HL-60/S4 treated with retinoic acid at 250 ng/mL for 4 days and 3 days (cell line): Measurements from ENCODE around the gene RHOBTB3.
"Not testable (repeated sequence)": the region's sequence is repeated elsewhere in the genome, so short reads cannot be mapped to it uniquely, and the experiment has no call there.

ENCODE experiments used
- in situ Hi-C: fragments of 300-500 bp; cut with MboI; formaldehyde crosslinking; loops from 2 replicates; pipeline ENCODE4 v1.7.0; 2022; ENCODE audit warnings: low sequenced_read_pairs

The RHOBTB3 gene

DNA sequence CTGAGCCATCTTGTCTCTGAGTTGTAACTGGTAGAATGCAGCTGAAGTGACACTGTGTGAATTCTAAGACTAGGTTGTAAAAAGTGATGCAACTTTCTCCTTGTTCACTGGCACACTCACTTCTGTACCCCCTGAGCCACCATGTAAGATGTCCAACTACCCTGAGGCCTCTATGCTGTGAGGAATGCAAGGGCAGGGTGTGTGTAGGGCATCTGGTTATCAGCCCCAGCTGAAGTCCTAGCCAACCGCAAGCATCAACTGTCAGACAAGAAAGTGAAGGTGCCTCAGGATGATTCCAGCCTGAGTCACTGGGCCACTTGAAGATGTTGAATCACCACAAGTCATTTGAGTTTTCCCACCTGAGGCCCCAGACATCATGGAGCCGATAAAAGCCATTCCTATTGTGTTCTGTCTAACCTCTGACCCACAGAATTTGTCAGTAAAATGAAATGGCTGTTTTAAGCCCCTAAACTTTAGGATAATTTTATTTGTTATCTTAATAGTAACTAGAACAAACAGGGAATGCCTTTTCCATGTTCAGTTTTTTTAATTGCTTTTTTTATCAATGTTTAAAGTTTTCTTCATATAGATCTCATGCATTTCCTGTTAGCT lies 18.7 kb upstream of the RHOBTB3 start:
- in situ Hi-C loops = no loop called here

DNA sequence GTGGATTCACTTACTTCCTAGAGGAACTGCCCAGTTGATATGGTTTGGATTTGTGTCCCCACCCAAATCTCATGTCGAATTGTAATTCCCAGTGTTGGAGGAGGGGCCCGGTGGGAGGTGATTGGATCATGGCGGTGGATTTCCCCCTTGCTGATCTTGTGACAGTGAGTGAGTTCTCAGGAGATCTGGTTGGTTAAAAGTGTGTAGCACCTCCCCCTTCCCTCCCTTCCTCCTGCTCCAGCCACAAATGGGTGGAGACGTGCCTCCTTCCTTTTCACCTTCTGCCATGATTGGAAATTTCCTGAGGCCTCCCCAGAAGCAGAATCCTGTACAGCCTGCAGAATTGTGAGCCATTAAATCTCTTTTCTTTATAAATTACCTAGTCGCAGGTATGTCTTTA lies 17.9 kb upstream of the RHOBTB3 start:
- in situ Hi-C loops = not testable (repeated sequence)

DNA sequence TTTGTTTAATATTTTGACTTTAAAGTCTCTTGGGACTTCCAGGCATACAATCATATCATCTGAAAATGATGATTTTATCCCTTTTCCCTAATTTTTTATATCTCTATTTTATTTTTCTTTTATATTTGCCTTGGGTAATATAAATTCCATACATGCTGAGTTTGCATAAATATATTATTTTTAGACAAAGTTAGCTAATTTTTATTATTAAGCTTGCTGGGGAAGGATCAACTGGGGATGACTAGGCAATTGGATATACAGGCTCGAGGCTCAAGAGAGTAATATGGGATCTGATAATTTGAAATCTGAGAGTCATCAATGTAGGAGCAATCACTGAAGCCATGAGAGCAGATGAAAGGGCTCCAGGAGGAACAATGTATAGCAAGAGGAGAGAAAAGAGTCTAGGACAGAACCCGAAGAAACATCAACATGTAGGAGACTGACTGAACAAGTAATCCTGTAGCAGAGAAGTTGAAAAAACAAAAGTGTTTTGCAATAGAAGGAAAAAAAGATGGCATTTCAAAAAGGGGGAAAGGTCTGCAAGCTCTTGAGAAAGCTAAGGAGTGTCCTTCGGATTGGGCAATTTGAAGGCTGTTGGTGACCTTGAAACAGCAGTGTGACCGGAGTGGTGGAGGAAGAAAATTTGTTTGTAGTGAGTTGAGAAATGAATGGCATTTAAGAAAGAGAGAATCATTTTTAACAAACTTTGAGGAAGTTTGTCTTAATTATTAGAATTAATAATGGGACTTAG lies 17.0 kb upstream of the RHOBTB3 start:
- in situ Hi-C loops = no loop called here

DNA sequence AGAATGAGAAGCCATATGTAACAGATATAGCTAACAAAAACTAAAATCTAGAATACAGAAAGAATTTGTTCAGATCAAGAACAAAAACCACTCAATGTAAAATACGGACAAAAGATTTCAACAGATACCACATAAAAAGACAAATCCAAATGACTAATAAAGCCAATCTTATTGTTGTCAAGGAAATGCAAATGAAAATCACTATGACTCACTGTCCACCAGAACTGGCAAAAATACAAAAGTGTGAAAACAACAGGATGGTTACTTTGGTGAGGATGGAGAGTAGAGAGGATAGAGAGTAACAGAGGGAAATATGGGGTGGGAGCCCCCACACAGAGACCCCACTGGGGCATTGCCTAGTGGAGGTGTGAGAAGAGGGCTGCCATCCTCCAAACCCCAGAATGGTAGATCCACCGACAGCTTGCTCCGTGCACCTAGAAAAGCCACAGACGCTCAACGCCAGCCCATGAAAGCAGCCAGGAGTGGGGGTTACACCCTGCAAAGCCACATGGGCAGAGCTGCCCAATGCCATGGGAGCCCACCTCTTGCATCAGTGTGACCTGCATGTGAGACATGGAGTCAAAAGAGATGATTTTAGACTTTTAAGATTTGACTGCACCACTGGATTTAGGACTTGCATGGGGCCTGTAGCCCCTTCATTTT lies 15.2 kb upstream of the RHOBTB3 start:
- in situ Hi-C loops = no loop called here

DNA sequence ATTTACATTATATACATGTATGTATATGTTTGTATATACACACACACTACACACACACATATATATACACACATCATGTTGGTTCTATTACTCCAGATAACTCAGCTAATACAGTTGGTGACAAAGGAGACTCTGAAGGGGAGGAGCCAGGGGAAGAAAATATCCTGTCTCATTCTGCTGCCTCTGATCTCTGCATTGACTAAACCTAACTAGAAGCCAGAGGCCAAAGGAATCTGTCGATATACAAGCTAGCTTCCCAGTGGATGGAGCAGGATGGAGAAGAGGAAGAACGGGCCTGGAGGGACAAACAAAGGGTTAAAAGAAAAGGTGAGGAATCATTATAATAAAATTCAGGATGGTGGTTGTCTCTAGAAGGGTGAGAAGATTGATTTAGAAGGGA lies 13.7 kb upstream of the RHOBTB3 start:
- in situ Hi-C loops = no loop called here

DNA sequence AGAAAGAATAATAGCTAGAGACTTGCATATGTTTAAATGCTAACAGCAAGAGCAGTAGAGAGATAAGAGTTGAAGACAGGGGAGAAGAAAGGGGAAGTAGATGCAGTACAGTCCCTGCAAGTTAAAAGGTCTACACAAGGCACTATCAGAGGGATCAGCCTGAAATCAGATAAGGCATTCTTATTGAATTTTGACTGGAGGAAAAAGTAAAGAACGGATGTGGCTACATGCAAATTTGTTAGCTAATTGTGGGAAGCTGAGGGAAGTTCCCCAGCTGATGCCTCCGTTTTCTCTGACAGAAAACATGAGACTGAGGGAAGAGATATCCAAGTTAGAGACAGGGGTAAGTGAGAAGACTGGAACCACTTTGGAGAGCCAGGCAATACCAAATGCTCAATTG lies 12.9 kb upstream of the RHOBTB3 start:
- in situ Hi-C loops = no loop called here

DNA sequence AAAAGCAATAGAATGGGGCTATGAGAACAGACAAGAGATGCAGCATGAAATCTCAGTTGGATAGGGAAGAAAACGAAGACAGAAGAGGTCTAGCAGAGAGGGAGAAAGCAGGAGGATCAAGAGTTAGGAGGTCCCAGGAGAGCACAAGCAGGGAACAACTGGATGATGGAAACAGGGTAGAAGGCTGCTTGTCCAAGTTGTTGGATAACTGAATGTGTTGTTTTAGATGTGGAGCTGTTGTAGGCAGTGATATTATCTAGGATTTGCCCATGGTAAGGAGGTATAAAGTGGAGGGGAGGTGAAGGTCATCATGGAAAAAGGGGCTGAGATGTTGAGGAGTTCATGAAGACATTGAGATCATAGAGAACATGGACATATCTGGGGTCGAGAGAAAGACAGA lies 12.4 kb upstream of the RHOBTB3 start:
- in situ Hi-C loops = no loop called here

DNA sequence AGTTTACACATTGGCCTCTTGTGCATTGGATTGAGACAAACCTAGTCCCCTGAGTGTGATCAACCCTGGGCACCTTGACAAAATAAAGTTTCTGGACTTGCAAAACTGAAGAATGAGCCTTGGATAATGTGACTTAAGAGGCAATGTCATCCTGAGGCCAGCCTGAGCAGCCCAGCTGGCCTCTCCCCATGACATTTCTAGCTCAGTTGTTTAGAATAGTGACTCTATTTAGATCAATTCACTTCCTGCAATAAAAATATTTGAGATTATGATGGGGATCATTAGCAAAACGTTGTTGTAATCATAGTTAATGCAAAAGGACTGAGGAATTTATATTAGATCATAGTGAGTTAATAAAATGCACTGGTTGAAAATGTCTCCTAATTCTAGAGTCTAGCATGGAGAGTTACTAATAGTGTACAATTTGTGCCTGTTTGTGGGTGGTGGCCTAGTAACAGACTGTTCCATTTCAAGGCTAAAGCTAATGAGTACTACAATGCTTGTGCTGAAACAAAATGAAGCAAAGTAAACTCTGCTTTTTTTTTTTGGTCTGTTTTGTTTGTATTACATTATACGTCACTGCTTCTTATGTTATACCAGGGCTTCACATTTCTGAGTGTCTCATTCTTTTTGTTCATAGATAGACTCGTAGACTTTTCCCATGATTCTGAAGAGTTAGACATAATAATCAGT lies 10.9 kb upstream of the RHOBTB3 start:
- in situ Hi-C loops = no loop called here

DNA sequence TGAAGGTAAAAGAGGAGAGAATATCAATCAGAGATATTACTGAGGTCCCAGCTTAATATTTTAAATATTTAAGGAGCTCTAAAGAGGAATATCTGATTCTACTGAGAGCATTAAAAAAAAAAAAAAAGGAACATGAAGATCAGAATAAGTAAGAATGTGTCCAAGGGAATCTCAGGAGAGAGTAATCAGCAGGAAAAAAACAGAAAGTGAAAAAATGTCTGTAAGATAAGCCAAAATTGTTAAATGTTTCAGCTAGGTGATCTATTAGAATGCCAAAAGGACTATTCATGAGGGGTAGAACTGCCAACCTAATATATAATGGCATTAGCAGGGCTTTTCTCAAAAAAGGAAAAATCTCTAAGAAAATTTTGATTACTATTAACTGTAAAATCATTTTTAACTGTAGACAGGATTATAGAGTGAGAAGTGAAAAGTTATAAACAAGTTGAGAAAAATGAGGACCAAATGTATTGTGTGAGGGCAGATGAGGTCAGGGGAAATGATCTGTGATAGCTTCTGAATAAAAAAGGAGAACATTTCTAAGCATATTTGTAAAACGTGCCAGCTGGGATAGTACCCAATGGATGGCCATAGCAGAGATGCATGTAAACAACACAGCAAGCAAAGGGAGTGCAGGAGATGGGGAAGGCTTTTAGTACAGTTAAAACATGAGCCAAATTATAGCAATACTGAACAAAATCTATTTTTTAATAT lies 9.4 kb upstream of the RHOBTB3 start:
- in situ Hi-C loops = no loop called here

DNA sequence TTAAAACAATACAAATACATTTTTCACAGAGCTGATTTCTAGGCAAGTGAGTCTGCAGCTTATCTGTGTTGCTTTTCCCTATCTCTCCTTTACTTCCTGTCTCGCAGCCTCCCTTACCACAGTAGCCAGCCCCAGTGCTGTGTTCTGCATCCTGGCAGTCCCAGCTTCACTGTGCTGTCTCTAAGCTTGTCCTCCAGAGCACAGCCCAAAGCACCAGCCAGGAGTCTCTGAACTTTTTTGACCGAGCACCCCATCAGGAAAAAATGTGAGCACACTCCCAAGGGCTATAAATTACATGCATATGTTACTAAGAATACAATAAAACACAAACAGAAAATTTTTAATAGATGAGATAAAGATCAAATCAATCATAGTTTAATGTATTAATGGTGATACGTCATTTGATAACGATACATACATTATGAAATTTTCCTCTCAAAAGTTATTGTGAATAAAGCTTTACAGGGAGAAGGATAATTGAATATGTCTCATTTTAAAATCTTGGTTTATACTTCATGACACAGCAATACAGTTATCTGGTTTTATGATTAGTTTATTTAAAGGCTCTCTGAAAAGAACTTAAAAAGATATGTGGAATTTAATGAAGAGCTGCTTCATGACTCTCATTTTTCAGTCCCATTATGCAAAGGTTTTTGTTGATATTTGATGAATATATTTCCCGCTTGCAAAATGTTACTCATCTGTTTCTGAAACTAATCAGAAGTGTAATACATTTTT lies 7.3 kb upstream of the RHOBTB3 start:
- in situ Hi-C loops = no loop called here

DNA sequence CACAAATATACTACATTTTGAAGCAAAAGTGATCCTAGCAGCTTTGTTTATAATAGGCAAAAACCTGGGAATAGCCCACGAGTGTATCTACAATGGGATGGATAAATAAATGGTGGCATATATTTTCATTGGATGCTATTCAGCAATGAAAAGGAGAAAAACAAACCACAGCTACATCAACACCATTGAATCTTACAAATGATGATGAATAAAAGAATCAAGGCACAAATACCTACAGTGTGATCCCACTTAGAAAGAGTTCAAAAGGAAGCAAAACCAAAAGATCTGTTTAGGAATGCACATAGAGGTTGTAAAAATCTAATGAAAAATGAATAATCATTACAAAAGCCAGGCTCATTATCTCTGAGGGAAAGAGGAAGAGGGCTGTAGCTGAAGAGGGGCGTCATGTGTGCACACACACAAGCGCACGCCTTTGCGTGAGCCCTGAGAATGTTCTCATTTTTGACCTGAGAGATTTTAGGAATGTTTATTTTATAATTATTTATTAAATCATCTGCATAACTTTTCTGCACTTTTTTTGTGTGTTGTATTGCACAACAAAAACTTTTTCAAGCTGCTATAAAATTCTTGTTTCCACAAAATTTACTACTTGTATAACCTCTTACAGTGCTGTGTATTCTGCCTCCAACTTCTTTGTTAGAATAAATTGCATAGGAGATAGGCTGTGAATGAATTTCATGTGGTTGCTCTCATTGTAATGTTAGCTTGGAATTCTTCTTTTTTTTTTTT lies 5.9 kb upstream of the RHOBTB3 start:
- in situ Hi-C loops = no loop called here

DNA sequence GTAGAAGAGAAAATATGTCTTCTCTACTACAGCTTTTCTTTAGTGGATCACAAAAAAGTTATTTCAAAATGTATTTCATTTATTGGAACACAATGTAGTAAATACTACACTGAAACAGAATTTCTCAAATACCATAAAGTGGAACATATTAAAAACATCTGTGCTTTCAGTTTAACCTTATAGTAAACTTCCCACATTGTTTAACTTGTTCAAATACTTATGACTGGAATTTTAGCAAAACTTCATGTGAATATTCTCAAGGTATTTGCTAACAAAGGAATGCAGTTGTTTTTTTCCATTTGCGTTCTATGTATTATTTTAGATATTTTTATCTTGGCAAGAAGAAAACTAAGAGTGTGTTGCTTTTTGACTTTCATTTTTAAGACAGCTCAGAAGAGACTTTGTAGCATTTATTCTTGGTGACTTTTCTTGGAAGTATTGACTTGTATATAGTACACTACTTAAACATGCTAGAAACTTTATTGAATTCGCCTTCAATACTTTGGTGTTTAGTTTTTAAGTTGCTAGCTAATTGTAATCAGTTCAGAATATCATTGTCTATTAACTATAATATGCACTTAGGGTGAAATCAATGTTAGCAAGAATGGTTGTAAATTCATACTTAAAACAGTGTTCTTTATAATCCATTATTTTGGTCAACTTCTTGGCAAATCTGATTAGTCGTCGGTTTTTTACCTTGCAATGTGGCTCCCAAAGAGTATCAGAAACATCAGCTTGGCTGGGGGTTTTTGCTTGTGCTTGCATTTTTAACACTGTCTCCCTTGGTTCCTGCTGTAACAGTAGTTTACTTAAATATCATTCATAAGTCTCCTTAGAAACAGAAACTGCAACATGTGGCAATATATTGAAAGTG lies 5.0 kb upstream of the RHOBTB3 start:
- in situ Hi-C loops = no loop called here

DNA sequence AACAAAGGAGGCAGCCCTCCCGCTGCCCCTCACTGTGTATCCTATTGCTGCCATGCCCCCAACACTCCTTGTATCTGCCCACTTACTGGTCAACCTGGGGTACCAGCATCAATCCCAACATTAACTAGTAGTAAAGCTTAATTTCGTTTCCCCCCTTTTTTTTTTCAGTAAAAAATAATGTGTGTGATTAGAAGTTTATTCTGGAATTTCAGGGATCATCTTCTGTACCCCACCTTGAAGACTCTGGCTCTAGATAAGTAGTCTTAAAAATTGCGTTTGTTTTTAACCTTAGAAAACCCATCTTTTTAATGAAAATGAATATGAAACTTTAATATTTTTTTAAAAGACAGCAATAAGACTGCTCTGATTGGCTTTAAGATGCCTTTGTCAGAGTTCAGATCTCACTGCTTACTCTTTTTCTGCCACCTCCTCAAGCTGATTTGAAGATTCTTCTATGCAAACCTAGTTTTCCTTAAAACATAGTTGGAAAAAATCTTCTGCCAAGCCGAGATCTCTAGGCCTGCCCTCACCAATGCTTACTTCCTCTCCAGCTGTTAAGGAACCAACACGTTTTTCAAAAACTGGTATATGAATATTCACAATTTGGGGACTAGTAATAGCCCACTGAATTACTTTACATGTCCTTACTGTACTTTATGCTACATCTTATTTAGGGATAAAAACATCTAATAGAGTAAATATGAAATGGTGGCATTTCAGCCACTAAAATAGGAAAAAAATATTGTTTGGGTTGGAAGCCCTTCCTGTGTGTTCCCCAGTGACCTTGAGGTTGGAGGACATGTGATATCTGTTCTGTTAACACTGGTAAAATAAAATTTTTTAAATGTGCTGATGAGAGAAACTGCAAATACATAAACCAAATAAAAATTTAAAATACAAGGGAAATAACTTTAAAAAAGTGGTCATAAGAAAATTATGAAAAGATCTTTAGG lies 4.0 kb upstream of the RHOBTB3 start:
- in situ Hi-C loops = no loop called here

DNA sequence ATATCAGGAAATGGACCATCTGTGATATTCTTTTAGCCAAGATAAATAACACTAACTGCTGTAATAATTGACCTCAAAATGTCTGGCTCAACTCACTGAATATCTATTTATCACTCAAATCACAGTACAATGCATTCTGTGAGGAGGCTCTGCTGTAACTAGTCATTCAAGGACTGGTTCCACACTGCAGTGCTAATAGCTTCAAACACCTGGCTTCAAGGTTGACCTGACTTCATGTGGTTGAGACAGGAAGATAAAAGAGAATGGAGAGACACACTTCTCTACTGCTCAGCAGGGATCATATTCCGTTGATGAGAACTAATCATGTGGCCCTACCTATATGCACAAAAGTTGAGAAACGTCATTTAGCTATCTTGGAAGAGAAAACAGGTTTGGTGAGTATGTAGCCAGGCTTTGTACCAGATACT lies 3.4 kb upstream of the RHOBTB3 start:
- in situ Hi-C loops = no loop called here

DNA sequence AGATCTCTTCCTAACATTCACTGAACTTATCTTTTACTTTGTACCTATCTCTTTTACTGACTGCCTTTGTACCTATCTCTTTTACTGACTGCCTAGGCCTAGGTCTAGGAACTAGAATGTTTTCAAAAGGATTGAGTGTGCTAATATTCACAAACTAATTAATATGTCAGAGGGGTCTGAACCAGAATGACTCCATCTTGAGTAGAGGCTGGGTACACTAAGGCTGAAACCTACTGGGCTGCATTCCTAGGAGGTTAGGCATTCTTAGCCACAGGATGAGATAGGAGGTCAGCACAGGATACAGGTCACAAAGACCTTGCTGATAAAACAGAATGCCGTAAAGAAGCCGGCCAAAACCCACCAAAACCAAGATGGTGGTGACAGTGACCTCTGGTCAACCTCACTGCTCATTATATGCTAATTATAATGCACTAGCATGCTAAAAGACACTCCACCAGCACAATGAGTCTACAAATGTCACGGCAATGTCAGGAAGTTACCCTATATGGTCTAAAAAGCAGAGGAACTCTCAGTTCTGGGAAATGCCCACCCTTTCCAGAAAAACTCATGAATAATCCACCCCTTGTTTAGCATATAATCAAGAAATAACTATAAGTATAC lies 2.5 kb upstream of the RHOBTB3 start:
- in situ Hi-C loops = no loop called here

DNA sequence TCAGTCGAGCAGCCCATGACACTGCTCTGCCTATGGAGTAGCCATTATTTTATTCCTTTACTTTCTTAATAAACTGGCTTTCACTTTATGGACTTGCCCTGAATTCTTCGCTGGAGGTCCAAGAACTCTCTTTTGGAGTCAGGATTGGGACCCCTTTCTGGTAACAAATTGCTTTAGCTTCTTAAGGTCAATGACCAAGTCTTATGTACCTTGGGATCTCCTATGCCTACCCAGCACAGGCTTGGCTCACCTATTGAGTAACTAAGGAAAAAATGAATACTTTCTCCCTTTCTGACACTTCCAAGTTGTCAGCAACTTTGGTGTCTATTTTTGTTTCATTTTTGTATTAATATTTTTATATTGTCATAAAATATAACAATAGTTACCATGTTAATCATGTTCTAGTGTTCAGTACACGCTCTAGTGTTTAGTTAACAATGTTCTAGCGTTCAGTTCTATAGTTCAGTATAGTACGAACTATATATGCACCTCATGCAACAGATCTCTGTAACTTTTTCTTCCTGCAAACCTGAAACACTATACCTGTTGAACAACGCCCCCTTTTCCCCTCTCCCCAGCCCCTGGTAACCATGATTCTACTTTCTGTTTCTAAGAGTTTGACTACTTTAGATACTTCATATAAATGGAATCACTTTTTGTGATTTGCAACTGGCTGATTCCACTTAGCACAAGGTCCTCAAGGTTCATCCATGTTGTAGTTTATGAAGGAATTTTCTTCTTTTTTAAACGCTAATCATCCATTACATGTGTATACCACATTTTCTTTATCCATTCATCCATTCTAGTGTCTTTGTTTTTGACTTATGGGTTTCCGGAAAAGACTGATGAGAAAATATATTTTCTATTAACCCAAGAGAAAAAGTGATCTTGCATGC lies 1.8 kb upstream of the RHOBTB3 start:
- in situ Hi-C loops = no loop called here
